GM12892 (cell line): ENCODE measurements around the gene CYP19A1.

Experiments used
- POLR2A ChIP-seq: IDR thresholded peaks from 2 replicates; pipeline ENCODE4 v1.6.1; 2011; ENCODE audit warnings: low read depth, low read length, control low read depth
- POLR2AphosphoS5 ChIP-seq: IDR thresholded peaks from 2 replicates; pipeline ENCODE4 v1.6.1; 2011; ENCODE audit warnings: low read depth, low read length, control low read depth
- TAF1 ChIP-seq: IDR thresholded peaks from 2 replicates; pipeline ENCODE4 v1.6.1; 2011; ENCODE audit warnings: low read depth, mild to moderate bottlenecking, control low read depth, low read length, borderline replicate concordance

DNA sequence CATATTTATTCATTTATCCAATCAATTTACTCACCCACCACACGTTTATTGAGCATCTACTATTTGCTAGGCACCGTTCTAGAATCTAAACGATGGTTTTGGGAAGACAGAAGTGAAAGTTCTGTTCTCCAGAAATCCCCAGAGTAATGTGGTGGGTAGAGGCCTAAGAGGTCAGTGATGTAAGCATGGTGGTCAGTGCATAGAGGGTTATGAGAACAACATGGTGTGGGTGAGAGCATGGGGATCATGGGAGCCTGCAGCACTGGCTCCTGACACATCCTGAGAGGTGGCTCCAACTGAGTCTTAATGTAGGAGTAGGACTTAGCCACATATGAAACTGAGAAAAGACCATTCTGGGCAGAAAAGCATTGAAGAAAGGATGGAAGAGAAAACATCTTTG is 158.4 kb downstream of the CYP19A1 start:
- TF ChIP-seq POLR2A (no peak), POLR2AphosphoS5 (no peak), TAF1 (no peak)
